ENCODE data around the gene NDOR1. TPM values are rescaled to one million over a fixed set of nuclear protein-coding genes. Genes with fewer than 3 reads are reported as not detected.

NDOR1 gene
- total and polyA plus RNA-seq, 2 of the 8 experiments (the other 6 are each of a cell fraction or from before 2014, with no cell fraction given), result 25.7 to 32.3 TPM

DNA sequence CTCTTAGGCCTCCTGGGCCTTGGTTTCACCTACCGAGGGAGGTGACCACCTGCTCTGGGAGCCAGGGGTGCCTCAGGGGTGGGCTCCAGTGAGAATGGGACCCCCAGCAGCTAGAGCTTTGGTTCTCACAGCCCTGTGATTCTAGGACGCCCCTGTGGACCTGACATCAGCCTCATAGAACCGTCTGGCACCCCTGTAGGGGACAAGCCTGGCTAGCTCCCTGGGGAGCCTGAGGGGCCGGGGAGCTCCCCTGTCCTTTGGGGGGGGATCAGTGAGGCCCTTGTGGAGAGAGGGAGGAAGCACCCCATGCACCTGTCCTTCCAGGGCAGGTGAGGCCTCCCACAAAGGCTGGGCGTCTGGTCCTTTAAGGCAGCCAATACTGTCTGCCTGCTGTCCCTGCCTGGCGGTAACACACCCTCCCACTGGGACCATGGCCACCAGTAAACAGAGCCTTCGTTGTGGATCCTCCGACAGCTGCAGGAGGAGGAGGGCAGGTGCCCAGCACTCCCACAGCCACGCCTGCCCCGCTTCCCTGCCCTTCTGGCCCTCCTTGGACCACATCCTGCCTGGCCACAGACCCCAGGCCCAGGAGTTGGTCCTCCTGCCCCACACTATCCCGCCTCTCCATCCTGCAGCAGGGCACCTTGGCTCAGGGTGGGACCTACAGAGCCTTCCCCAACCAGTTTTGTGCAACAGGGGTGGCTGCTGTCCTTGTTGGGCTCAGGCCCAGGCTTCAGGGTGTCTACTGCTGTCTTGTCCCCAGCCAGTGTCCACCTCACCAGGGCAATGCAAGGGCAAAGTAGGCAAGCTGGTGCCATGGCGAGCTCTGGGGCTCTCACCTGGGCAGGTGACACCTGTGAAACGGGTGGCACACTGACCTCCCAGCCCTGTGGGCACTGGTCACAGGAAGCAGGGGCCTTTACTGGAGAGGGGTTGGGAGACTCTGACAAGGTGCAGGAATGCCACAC, 32.5 kb downstream of the NDOR1 start (continued):
- TF ChIP-seq, protein P1, sequence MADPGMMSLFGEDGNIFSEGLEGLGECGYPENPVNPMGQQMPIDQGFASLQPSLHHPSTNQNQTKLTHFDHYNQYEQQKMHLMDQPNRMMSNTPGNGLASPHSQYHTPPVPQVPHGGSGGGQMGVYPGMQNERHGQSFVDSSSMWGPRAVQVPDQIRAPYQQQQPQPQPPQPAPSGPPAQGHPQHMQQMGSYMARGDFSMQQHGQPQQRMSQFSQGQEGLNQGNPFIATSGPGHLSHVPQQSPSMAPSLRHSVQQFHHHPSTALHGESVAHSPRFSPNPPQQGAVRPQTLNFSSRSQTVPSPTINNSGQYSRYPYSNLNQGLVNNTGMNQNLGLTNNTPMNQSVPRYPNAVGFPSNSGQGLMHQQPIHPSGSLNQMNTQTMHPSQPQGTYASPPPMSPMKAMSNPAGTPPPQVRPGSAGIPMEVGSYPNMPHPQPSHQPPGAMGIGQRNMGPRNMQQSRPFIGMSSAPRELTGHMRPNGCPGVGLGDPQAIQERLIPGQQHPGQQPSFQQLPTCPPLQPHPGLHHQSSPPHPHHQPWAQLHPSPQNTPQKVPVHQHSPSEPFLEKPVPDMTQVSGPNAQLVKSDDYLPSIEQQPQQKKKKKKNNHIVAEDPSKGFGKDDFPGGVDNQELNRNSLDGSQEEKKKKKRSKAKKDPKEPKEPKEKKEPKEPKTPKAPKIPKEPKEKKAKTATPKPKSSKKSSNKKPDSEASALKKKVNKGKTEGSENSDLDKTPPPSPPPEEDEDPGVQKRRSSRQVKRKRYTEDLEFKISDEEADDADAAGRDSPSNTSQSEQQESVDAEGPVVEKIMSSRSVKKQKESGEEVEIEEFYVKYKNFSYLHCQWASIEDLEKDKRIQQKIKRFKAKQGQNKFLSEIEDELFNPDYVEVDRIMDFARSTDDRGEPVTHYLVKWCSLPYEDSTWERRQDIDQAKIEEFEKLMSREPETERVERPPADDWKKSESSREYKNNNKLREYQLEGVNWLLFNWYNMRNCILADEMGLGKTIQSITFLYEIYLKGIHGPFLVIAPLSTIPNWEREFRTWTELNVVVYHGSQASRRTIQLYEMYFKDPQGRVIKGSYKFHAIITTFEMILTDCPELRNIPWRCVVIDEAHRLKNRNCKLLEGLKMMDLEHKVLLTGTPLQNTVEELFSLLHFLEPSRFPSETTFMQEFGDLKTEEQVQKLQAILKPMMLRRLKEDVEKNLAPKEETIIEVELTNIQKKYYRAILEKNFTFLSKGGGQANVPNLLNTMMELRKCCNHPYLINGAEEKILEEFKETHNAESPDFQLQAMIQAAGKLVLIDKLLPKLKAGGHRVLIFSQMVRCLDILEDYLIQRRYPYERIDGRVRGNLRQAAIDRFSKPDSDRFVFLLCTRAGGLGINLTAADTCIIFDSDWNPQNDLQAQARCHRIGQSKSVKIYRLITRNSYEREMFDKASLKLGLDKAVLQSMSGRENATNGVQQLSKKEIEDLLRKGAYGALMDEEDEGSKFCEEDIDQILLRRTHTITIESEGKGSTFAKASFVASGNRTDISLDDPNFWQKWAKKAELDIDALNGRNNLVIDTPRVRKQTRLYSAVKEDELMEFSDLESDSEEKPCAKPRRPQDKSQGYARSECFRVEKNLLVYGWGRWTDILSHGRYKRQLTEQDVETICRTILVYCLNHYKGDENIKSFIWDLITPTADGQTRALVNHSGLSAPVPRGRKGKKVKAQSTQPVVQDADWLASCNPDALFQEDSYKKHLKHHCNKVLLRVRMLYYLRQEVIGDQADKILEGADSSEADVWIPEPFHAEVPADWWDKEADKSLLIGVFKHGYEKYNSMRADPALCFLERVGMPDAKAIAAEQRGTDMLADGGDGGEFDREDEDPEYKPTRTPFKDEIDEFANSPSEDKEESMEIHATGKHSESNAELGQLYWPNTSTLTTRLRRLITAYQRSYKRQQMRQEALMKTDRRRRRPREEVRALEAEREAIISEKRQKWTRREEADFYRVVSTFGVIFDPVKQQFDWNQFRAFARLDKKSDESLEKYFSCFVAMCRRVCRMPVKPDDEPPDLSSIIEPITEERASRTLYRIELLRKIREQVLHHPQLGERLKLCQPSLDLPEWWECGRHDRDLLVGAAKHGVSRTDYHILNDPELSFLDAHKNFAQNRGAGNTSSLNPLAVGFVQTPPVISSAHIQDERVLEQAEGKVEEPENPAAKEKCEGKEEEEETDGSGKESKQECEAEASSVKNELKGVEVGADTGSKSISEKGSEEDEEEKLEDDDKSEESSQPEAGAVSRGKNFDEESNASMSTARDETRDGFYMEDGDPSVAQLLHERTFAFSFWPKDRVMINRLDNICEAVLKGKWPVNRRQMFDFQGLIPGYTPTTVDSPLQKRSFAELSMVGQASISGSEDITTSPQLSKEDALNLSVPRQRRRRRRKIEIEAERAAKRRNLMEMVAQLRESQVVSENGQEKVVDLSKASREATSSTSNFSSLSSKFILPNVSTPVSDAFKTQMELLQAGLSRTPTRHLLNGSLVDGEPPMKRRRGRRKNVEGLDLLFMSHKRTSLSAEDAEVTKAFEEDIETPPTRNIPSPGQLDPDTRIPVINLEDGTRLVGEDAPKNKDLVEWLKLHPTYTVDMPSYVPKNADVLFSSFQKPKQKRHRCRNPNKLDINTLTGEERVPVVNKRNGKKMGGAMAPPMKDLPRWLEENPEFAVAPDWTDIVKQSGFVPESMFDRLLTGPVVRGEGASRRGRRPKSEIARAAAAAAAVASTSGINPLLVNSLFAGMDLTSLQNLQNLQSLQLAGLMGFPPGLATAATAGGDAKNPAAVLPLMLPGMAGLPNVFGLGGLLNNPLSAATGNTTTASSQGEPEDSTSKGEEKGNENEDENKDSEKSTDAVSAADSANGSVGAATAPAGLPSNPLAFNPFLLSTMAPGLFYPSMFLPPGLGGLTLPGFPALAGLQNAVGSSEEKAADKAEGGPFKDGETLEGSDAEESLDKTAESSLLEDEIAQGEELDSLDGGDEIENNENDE (IDR thresholded peaks at IDR 0.05; ENCODE audit: insufficient replicate concordance, low read length), result no peak
- TF ChIP-seq SIN3A (conservative IDR thresholded peaks at IDR 0.05 in 1 of 2, IDR thresholded peaks at IDR 0.05 in 1 of 2; ENCODE audit: low read depth in 1 of 2, low read length in 2 of 2) (no peak), E2F6 (IDR thresholded peaks at IDR 0.05) (no peak), TEAD4 (IDR thresholded peaks at IDR 0.05; ENCODE audit: low read depth, low read length) (no peak), KDM4A (IDR thresholded peaks at IDR 0.05; ENCODE audit: low read depth, low read length, severe bottlenecking) (no peak), JUN (IDR thresholded peaks at IDR 0.05; ENCODE audit: low read depth, low read length) (no peak), SRF (IDR thresholded peaks at IDR 0.05; ENCODE audit: low read depth, low read length) (no peak), KDM5A (IDR thresholded peaks at IDR 0.05; ENCODE audit: low read length) (no peak)

Data from H1 (cell line).